ENCODE measurements around the gene CLDN2. TPM values are rescaled to one million over a fixed set of nuclear protein-coding genes. Genes with fewer than 3 reads are reported as not detected.
"Not testable (repeated sequence)": the region's sequence is repeated elsewhere in the genome, so short reads cannot be mapped to it uniquely, and the experiment has no call there.

Gene CLDN2, protein sequence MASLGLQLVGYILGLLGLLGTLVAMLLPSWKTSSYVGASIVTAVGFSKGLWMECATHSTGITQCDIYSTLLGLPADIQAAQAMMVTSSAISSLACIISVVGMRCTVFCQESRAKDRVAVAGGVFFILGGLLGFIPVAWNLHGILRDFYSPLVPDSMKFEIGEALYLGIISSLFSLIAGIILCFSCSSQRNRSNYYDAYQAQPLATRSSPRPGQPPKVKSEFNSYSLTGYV
- under 1 TPM in 3 of 4 donors, not detected in 1; 0.21 to 0.44 (median 0.30) TPM for total RNA-seq

DNA sequence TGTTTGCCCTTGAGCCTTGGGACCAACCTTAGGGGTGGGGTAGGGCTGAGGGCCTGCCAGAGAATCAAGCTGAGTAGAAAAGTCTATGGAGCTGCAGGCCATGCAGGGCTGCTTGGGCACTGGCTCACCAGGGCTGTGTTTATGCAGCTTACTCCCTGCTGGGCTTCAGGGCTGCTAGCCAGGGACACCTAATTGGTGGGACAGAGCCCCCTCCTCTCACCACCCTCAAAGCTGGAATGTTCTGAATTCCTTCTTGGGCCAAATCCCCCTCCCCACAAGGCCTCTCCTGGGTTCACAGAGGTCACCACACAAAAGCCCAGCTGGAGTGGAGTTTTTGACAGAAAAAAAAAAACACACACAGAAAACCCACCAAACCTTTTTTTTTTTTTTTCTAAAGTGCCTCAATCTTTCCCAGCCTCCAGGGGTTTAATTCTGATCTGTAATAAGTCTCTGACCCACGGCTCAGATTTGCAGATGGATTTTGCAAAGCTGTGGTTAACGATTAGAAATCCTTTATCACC is at the start of gene CLDN2:
Gene CLDN2 (plus strand): TSS at position 471 of the 521 bp plus-strand sequence. CDS start 7,827 bp downstream, outside the sequence.
- Histone ChIP-seq H3K4me3 (no peak within 1 kb of the TSS), H3K27me3 (peaks cover 0 to 14% of the 10 kb centered on the region in 2 donors), H3K4me1 (no peaks in the 10 kb centered on the region), H3K9me3 (no peaks in the 10 kb centered on the region), H3K36me3 (no peaks in the 10 kb centered on the region), H3K27ac (no peak within 1 kb of the TSS)
- WGBS, 2 donors = 29 to 46% methylated on average over 2 of the region's 2 CpGs
- no peak for DNase-seq (ENCODE audit: low spot score in 2 of 2)
- no peak for TF ChIP-seq EP300 (IDR thresholded peaks at IDR 0.05)

DNA sequence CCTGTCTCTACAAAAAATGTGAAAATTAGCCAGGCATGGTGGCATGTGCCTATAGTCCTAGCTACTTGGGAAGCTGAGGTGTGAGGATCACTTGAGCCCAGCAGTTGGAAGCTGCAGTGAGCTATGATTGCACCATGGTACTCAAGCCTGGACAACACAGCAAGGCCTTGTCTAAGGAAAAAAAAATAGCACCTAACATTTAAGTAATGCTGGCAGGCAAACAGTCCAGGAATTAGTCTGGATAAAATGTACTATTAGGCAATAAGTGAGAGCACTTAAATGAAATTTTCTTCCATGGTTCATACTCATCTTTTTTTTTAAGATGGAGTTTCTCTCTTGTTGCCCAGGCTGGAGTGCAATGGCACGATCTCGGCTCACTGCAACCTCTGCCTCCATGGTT is 47.4 kb upstream of the CLDN2 start:
- H3K27ac ChIP-seq; DNase-seq (ENCODE audit: low spot score in 2 of 2); H3K4me3 ChIP-seq; H3K4me1 ChIP-seq; H3K36me3 ChIP-seq; H3K9me3 ChIP-seq: not testable (repeated sequence)
- 98 to 100% methylated on average over 2 of the region's 2 CpGs for WGBS, 2 donors
- H3K27me3 ChIP-seq = peaks cover 3 to 41% of the 10 kb centered on the region in 2 donors

DNA sequence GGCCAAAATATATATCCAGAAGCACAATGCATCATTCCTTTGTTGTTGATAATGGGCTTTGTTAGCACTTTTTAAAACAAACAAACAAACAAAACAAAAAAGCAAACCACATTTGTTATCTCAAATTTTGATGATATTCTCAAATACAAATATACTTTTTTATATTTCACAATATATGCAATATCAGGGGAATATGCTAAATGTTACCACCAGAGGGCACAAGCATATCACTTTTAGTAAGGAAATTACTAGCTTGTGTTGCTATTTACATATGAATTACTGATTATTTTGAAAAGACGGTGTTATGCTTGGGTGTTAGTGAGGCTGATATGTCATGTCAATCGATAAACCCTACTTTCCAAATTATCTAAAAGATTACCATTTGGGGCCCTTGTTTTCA is 46.1 kb upstream of the CLDN2 start:
- no peak overlapping the region for H3K4me3 ChIP-seq
- H3K4me1 ChIP-seq = no peaks in the 10 kb centered on the region
- H3K27me3 ChIP-seq = peaks cover 3 to 52% of the 10 kb centered on the region in 2 donors
- H3K9me3 ChIP-seq = no peaks in the 10 kb centered on the region
- 54 to 67% methylated on average over 2 of the region's 2 CpGs for WGBS, 2 donors
- peaks cover 0 to 10% (median 0%) of the 10 kb centered on the region in 3 donors for H3K36me3 ChIP-seq
- no peak for TF ChIP-seq POLR2A (IDR thresholded peaks at IDR 0.05)
- TF ChIP-seq, protein P1, sequence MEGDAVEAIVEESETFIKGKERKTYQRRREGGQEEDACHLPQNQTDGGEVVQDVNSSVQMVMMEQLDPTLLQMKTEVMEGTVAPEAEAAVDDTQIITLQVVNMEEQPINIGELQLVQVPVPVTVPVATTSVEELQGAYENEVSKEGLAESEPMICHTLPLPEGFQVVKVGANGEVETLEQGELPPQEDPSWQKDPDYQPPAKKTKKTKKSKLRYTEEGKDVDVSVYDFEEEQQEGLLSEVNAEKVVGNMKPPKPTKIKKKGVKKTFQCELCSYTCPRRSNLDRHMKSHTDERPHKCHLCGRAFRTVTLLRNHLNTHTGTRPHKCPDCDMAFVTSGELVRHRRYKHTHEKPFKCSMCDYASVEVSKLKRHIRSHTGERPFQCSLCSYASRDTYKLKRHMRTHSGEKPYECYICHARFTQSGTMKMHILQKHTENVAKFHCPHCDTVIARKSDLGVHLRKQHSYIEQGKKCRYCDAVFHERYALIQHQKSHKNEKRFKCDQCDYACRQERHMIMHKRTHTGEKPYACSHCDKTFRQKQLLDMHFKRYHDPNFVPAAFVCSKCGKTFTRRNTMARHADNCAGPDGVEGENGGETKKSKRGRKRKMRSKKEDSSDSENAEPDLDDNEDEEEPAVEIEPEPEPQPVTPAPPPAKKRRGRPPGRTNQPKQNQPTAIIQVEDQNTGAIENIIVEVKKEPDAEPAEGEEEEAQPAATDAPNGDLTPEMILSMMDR (IDR thresholded peaks at IDR 0.05) = peak; percentile 20 to 61 (median 40)
- no peak for DNase-seq (ENCODE audit: low spot score in 2 of 2)
- H3K27ac ChIP-seq = no peak overlapping the region

DNA sequence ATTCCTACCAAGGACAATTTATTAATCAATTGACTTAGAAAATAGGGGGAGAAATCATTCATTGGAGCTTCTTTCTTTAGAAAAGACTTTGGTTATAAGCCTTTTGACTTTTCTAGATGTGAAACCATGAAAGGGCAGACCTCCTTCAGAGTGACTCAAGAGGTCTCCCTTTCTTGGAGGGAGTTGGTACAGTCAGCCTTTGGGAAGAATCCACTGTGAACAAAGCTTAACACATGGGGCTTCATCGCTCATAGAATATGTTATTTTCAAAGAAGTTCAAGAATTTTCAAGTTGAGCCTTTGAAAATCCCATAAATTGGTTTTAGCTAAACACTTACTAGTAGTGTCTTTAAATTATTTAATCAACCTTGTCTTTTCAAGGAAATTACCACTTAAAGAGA is 45.1 kb upstream of the CLDN2 start:
- Histone ChIP-seq H3K27me3 (peaks cover 3 to 53% of the 10 kb centered on the region in 2 donors), H3K9me3 (no peaks in the 10 kb centered on the region), H3K4me1 (no peaks in the 10 kb centered on the region), H3K27ac (no peak overlapping the region), H3K36me3 (peaks cover 0 to 10% (median 0%) of the 10 kb centered on the region in 3 donors), H3K4me3 (no peak overlapping the region)
- 60 to 64% methylated on average over 1 of the region's 1 CpG for WGBS, 2 donors
- no peak for DNase-seq (ENCODE audit: low spot score in 2 of 2)
- TF ChIP-seq, protein P1 (IDR thresholded peaks at IDR 0.05) = no peak
- TF ChIP-seq POLR2A (IDR thresholded peaks at IDR 0.05) (no peak), EP300 (IDR thresholded peaks at IDR 0.05) (no peak)

DNA sequence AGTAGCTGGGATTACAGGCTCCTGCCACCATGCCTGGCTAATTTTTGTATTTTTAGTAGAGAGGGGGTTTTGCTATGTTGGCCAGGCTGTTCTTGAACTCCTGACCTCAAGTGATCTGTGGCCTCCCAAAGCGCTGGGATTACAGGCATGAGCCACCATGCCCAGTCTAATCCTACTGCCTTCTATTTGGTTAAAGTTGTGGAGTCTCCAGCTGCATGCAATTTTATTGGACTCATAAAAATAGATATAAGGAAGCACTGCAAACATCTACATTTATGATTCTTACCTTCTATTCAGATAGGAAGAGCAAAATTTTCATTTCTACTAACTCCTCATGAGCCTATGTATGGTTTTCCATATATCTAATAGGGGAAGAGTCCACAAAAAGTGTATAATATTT is 30.7 kb upstream of the CLDN2 start:
- Histone ChIP-seq H3K27ac (no peak overlapping the region), H3K36me3 (no peaks in the 10 kb centered on the region), H3K4me3 (no peak overlapping the region), H3K4me1 (no peaks in the 10 kb centered on the region), H3K9me3 (no peaks in the 10 kb centered on the region), H3K27me3 (peaks cover 0 to 74% of the 10 kb centered on the region in 2 donors)
- TF ChIP-seq, protein P1 (IDR thresholded peaks at IDR 0.05) = no peak
- TF ChIP-seq EP300 (IDR thresholded peaks at IDR 0.05) = no peak
- TF ChIP-seq POLR2A (IDR thresholded peaks at IDR 0.05) = no peak
- WGBS, 2 donors = 59 to 92% methylated on average over 1 of the region's 1 CpG
- DNase-seq (ENCODE audit: low spot score in 2 of 2) = no peak

DNA sequence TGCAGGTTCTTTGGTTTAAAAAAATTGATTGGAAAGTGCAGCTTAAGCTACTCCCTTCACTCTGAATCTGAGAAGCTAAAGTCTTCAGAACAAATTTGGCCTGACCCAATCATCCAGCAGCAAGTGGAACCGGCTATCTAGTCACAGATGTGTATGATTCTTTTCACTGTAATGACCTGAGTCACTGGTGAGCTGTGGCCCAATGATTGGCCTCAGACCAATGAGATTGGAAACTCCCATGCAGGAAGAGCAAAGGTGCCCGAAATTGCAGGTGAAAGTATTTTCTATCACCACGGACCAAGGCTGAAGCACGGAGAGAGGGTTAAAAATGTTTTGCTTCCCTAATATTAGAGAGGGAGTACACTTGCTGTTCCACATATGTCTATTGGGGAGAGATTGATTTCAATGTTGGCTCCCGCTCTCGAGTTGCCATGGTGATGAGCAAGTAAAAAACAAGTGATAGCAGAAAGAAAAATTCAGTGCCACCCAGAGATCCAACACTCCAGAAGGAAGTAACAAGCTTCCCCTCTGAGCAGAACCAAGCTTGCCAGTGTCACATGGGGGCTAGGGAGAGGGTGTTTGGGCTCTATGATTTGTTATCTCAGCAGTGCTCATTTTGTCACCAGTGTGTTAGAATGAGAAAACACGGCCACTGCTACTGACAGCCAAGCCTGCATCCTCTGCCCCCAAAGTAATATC is 28.3 kb upstream of the CLDN2 start:
- Histone ChIP-seq H3K4me3 (no peak overlapping the region), H3K4me1 (peaks cover 0 to 6% (median 0%) of the 10 kb centered on the region in 4 donors), H3K27me3 (peaks cover 0 to 62% of the 10 kb centered on the region in 2 donors), H3K9me3 (no peaks in the 10 kb centered on the region), H3K27ac (no peak overlapping the region), H3K36me3 (no peaks in the 10 kb centered on the region)
- DNase-seq (ENCODE audit: low spot score in 2 of 2) = no peak
- TF ChIP-seq EP300 (IDR thresholded peaks at IDR 0.05) = no peak
- TF ChIP-seq, protein P1 (IDR thresholded peaks at IDR 0.05) = no peak
- 71 to 74% methylated on average over 7 of the region's 7 CpGs for WGBS, 2 donors

All from tibial nerve (tissue), 4 donors.